Measurements from ENCODE around the gene HNRNPUL1. TPM values are rescaled to one million over a fixed set of nuclear protein-coding genes. Genes with fewer than 3 reads are reported as not detected.
A peak's percentile ranks its signal among the peaks of the same experiment; 100 is the strongest.

HNRNPUL1 gene
- total RNA-seq (2021; fragmentation: NEBNext Ultra II Directional; extraction: Animal tissue kit (Norgen Biotek cat#: 25700)), result 264 and 268 TPM in 2 replicates
- 99.5 and 157 TPM in 2 replicates for polyA plus RNA-seq (2011; rRNA removed)
- 56.3 TPM for polyA plus RNA-seq (2011; cell fraction: cytosol; rRNA removed)
- 88.3 TPM for polyA plus RNA-seq (2011; cell fraction: nucleus; rRNA removed)
- polyA plus RNA-seq (2012, experiment 1 of 2), result 160 to 208 TPM (median 194 TPM) in 4 replicates
- polyA plus RNA-seq (2012, experiment 2 of 2), result 135 TPM
- 206 TPM for polyA plus RNA-seq (2013, experiment 1 of 2)
- polyA plus RNA-seq (2013, experiment 2 of 2), result 213 TPM
- polyA minus RNA-seq (2011; rRNA and poly(A)+ RNA removed), result 91.8 and 93.7 TPM in 2 replicates
- 73.7 TPM for polyA minus RNA-seq (2011; cell fraction: cytosol; rRNA and poly(A)+ RNA removed)
- 84.1 TPM for polyA minus RNA-seq (2011; cell fraction: nucleus; rRNA and poly(A)+ RNA removed)
- long read RNA-seq, experiment 1, transcript HNRNPUL1-204 (15 exons, 3,555 nt), result minor isoform, 5 of 146 reads
- long read RNA-seq, experiment 1, transcript HNRNPUL1-210 (4 exons, 1,659 nt), result major isoform, 9 of 146 reads
- long read RNA-seq, experiment 1, partial matches to known transcripts, result 112 of 146 reads
- long read RNA-seq, experiment 1, other reads (novel, unspliced or antisense), result 15 of 146 reads
- long read RNA-seq, experiment 2, partial matches to known transcripts, result 9 of 19 reads
- long read RNA-seq, experiment 2, other reads (novel, unspliced or antisense), result 9 of 19 reads

GRCh38 chr19:41263850-41264580 is at the start of gene HNRNPUL1:
Gene HNRNPUL1 (plus strand): TSS chr19:41264372. CDS start chr19:41264504, 132 bp downstream.
- Histone ChIP-seq H3K23me2 (ENCODE audit: low read depth, low read length) (peaks cover 14% of the 10 kb centered on the region), H3K79me2 (ENCODE audit: control insufficient read depth in 1 of 2, insufficient read depth in 2 of 2, low read length in 2 of 2) (peaks cover 36 to 51% of the 10 kb centered on the region in 2 experiments), H2AK5ac (ENCODE audit: low read depth, low read length) (peak within 1 kb of the TSS; percentile 76), H3K56ac (replicated peaks; ENCODE audit: insufficient read length, low read depth, low read length) (peak within 1 kb of the TSS; percentile 93), H3K18ac (ENCODE audit: extremely low read depth, low read length) (peak within 1 kb of the TSS; percentile 97), H4K20me1 (replicated peaks in 1 of 2; ENCODE audit: control insufficient read depth in 1 of 2, insufficient read depth in 2 of 2, low read length in 2 of 2) (peaks cover 2 to 4% of the 10 kb centered on the region in 2 experiments), H3K27me3 (replicated peaks in 1 of 4; ENCODE audit: control insufficient read depth in 3 of 4, extremely low read depth in 1 of 4, insufficient read depth in 3 of 4, low read length in 3 of 4) (no peaks in the 10 kb centered on the region), H4K8ac (ENCODE audit: extremely low read depth, insufficient read depth, low read length) (peak within 1 kb of the TSS; percentile 100), H3K23ac (ENCODE audit: insufficient read length) (peak within 1 kb of the TSS; percentile 27), H3K27ac (ENCODE audit: low read depth, low read length) (peak within 1 kb of the TSS; percentile 99), H2BK15ac (ENCODE audit: low read length) (no peak within 1 kb of the TSS), H3K4ac (replicated peaks; ENCODE audit: insufficient read length, low read depth, low read length) (peak within 1 kb of the TSS; percentile 96), H4K91ac (replicated peaks; ENCODE audit: insufficient read length, low read length) (peak within 1 kb of the TSS; percentile 92), H3K4me1 (replicated peaks in 1 of 4; ENCODE audit: control insufficient read depth in 3 of 4, insufficient read depth in 4 of 4, low read length in 3 of 4) (peaks cover 0 to 10% (median 5%) of the 10 kb centered on the region in 4 experiments; a peak in 6 of 7 replicates), H3K79me1 (ENCODE audit: low read depth, low read length) (peaks cover 11% of the 10 kb centered on the region), H3K36me3 (ENCODE audit: control insufficient read depth in 2 of 4, insufficient read depth in 4 of 4, low read length in 3 of 4) (peaks cover 10 to 25% (median 15%) of the 10 kb centered on the region in 4 experiments), H2AFZ (ENCODE audit: low read length) (peak within 1 kb of the TSS; percentile 54; the same call in 1 of the 2 replicates), H2BK20ac (ENCODE audit: low read length) (no peak within 1 kb of the TSS), H2BK120ac (replicated peaks; ENCODE audit: low read depth, low read length) (peak within 1 kb of the TSS; percentile 44), H3K9me3 (ENCODE audit: insufficient read depth in 2 of 2, low read depth in 1 of 2, low read length in 1 of 2) (no peaks in the 10 kb centered on the region), H3K9ac (replicated peaks in 1 of 4; ENCODE audit: extremely low read depth in 1 of 4, low read depth in 3 of 4, low read length in 3 of 4) (peak within 1 kb of the TSS; percentile 97 to 100 (median 99)), H4K5ac (ENCODE audit: insufficient read length, low read depth, low read length) (peak within 1 kb of the TSS; percentile 95), H3K4me2 (ENCODE audit: insufficient read depth in 1 of 2, low read depth in 2 of 2, low read length in 2 of 2) (peak within 1 kb of the TSS; percentile 95 to 99), H2BK12ac (ENCODE audit: low read depth, low read length) (peak within 1 kb of the TSS; percentile 55; the same call in 1 of the 2 replicates), H3K4me3 (ENCODE audit: extremely low read depth in 1 of 4, insufficient read depth in 2 of 4, low read depth in 3 of 4, low read length in 4 of 4) (peak within 1 kb of the TSS; percentile 82 to 100 (median 98)), H2BK5ac (ENCODE audit: low read depth, low read length) (peak within 1 kb of the TSS; percentile 97), H3K14ac (ENCODE audit: insufficient read length) (peak within 1 kb of the TSS; percentile 4)
- ChIA-PET CTCF (ENCODE audit: partially characterized antibody) (interaction anchor here (0.6 to 4.8 kb wide), 12 partner anchors 15 to 200 kb away, joined by 3 to 89 read pairs (median 3); no protein-coding TSS in a partner anchor), POLR2A (ENCODE audit: partially characterized antibody) (interaction anchor here (0.6 to 38.6 kb wide), 41 partner anchors 8 to 651 kb away, joined by 3 to 579 read pairs (median 5); partner anchors contain the start of genes ACTMAP, AXL, B9D2 and CCDC97)
- 2% methylated on average over 37 of the region's 55 CpGs; no CpG with 5 or more reads in 1 of the 2 experiments for WGBS, 2 experiments (ENCODE audit: extremely low coverage in 1 of 2, insufficient coverage in 1 of 2, insufficient read length in 1 of 2, insufficient replicate concordance in 2 of 2, low coverage in 1 of 2, low lambda C conversion rate in 2 of 2, missing lambda C conversion rate in 1 of 2)
- FAIRE-seq (peak; percentile 97), DNase-seq (ENCODE audit: low read depth in 1 of 2, low spot score in 2 of 2) (peak; percentile 100)
- TF ChIP-seq, protein P1, sequence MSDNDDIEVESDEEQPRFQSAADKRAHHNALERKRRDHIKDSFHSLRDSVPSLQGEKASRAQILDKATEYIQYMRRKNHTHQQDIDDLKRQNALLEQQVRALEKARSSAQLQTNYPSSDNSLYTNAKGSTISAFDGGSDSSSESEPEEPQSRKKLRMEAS (IDR thresholded peaks at IDR 0.05), result peak; percentile 92
- TF ChIP-seq EP300 (IDR thresholded peaks at IDR 0.05; ENCODE audit: borderline replicate concordance in 1 of 2, low read depth in 2 of 2, low read length in 2 of 2), result no peak
- peak; percentile 99 for TF ChIP-seq SP1 (IDR thresholded peaks at IDR 0.05; ENCODE audit: low read depth, low read length)
- TF ChIP-seq, protein P2, sequence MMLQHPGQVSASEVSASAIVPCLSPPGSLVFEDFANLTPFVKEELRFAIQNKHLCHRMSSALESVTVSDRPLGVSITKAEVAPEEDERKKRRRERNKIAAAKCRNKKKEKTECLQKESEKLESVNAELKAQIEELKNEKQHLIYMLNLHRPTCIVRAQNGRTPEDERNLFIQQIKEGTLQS (IDR thresholded peaks at IDR 0.05; ENCODE audit: insufficient read depth, low read depth, low read length), result no peak
- TF ChIP-seq RAD21 (IDR thresholded peaks at IDR 0.05 in 1 of 2, conservative IDR thresholded peaks at IDR 0.05 in 1 of 2; ENCODE audit: low read depth in 2 of 2, low read length in 2 of 2), result no peak
- no peak for TF ChIP-seq BACH1 (IDR thresholded peaks at IDR 0.05; ENCODE audit: low read length)
